NCI-H526 (cell line): Measurements from ENCODE around the gene NRAS.

ENCODE experiments used
- DNase-seq, 2 experiments: peaks; one replicate each; lab custom pipeline; 2025; lab: John Stamatoyannopoulos, UW

Gene NRAS

DNA sequence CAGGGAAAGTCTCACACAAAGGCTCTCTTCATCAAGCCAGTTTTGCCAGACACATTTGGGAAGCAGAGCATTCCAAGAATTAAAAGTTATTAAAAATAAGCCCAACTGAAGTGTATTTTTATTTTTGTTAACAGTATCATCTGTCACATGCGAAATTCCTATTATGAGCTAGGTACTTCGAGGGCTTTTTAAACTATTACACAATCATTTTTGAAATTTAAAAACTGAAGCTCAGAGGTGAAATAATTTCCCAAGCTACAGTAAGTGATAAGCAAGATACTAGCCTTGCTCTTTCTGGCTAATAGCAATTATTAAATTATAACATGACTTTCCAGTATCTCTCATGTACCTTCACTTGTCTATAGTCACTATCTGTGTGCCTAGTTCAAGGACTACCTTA lies 12.0 kb upstream of the NRAS start:
- DNase-seq: no peak

- DNase-seq: no peak
Observed at GRCh38 chr1:114725230-114725629, 8.7 kb upstream of the NRAS start.

DNA sequence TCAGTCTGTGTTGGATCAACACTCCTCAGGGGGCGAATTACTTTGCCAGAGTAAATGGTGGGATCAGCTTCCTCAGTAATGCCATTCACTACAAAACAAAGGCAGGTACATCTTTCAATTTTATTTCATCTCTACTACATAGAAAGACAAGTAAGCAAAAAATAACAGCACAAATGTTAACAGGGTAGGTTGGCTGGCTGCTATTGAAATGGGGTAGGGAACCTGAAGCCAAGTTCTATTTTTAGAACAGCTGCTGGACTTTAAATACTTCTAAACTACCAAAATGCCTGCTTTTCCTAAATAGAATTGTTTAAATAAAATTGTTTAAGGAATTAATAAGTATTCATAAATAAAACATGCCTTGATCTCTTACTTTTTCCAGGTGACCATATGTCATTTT lies 7.3 kb upstream of the NRAS start:
- no peak for DNase-seq

- DNase-seq: no peak
Observed at GRCh38 chr1:114723457-114723856, 6.9 kb upstream of the NRAS start.

- no peak for DNase-seq
Observed at GRCh38 chr1:114720492-114720891, 3.9 kb upstream of the NRAS start.

GRCh38 chr1:114719424-114719787 lies 2.8 kb upstream of the NRAS start:
- DNase-seq: no peak

DNA sequence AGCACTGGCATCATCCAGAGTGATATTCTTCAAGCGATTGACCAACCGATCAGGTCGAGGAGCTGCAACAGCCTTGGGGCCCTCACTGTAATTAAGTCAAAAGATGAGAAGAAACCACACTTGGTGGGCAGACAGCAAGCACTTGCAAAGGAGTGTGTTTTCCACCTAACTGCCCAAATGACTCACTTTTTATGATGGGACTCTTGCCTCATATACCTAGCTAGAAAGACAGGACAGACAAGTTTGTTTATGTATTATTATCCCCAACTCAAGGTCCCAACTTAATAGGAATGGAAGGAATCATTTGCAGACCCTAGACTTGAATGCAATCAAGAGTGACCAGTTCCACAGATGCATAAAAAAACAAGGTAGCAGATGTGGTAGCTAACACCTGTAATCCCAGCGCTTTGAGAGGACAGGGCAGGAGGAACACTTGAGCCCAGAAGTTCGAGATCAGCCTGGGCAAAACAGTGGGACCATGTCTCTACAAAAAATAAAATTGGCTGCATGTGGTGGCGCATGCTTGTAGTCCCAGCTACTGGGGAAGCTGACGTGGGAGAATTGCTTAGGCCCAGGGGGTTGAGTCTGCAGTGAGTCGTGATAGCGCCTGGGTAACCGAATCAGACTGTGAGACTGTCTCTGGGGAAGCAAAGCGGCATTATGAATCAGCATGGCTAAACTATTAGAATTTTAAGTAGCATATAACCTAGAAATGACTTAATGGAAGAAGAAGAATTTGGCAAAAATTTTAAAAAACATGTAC lies 2.3 kb upstream of the NRAS start:
- DNase-seq: no peak

- no peak for DNase-seq
Observed at GRCh38 chr1:114715952-114716303, 643 bp downstream of the NRAS start.

DNA sequence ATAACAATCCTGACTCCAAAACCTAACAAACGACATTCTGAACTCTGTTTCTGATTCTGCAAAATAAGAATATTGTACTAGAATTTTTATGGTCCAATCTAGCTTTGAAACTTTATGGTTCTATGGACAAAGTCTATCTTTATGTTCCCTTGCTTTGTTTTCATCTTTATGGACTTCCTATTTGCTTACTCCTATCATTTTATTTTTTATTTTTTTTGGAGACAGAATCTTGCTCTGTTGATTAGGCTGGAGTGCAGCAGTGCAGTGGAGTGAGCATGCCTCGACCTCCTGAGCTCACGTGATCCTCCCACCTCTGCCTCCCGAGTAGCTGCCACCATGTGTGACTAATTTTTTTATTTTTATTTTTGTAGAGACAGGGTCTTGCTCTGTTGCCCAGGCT lies 3.6 kb downstream of the NRAS start:
- DNase-seq: no peak

- no peak for DNase-seq
Observed at GRCh38 chr1:114710360-114710759, 6.2 kb downstream of the NRAS start.

DNA sequence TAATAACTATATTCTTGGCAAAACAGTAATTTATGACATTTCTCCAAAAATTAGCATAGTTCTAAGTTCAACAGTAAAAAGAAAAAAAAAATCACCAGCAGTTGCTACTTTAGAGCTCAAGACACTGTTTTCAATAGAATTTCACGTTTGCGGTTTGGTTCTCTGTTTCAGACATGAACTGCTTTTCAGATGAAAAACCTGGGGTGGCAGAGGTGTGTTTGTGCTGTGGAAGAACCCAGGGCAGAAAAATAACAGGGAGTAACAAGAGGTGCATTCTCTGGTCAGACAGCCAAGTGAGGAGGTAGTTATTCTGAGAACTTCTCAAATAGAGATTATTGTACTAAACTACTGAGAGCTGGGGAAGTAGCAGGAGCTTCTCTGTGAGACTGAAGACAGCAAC lies 9.0 kb downstream of the NRAS start:
- DNase-seq: no peak

GRCh38 chr1:114703242-114703641 lies 13.3 kb downstream of the NRAS start:
- no peak for DNase-seq

- no peak for DNase-seq
Observed at GRCh38 chr1:114702737-114703136, 13.8 kb downstream of the NRAS start.

DNA sequence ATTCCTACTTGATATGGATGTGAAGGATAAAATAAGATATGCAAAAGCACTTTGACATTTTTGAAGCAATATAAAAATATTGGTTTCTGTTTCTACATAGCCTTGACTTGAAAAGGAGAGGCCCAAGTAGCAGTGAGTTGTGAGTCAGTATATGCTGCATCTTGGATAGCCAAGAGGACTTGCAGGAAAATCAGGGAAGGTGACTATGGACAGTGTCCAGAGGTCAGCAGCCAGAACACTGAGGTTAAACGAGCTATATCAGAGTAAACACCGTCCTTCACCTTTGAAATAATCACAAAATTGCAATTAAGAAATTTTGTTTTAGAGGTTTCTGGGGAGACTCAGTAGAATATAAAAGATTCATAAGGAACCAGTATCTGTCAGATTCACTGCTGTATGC lies 14.6 kb downstream of the NRAS start:
- no peak for DNase-seq

- DNase-seq: no peak
Observed at GRCh38 chr1:114700036-114700600, 16.5 kb downstream of the NRAS start.

GRCh38 chr1:114696810-114697209 lies 19.8 kb downstream of the NRAS start:
- no peak for DNase-seq

GRCh38 chr1:114695430-114696058 lies 21.0 kb downstream of the NRAS start, which contains the start of gene AMPD1:
AMPD1 (minus strand) TSS chr1:114695546; CDS start chr1:114695471, 75 bp downstream.
- DNase-seq: no peak

- no peak for DNase-seq
Observed at GRCh38 chr1:114694540-114695310, 21.8 kb downstream of the NRAS start.

GRCh38 chr1:114692947-114693346 lies 23.6 kb downstream of the NRAS start:
- DNase-seq: no peak

DNA sequence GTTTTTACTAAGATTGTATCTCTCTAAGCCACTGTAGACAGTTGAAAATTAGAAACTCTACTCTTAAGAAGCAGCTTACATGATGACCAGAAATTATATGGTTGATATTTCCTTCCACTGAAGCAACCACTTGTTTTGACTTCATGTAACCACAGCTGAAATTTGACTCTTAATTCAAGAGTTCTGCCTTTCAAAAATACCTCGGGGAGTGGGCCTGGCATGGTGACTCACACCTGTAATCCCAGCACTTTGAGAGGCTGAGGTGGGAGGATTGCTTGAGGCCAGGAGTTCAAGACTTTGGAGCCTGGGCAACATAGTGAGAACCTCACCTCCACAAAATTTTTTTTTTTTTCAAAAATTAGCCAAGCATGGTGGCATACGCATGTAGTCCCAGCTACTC lies 25.5 kb downstream of the NRAS start:
- DNase-seq: no peak

DNA sequence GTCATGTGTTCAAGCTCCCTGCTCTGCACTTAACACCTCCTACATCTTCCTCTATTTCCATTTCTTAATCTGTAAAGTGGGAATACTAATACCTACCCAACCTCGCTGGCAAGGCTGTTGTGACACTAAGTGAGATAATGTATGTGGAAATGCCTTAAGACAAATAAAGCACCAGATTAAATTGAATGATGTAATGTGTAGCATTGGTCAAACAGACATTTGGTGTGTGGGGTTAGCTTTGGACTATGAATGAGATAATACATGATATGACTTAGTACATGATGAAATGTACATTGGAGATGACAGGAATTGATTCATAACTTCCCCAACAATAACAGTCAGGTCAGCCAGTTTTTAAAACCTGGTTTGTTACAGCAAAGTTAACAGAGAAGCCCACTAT lies 26.4 kb downstream of the NRAS start:
- DNase-seq: no peak

GRCh38 chr1:114688526-114688925 lies 28.0 kb downstream of the NRAS start:
- no peak for DNase-seq

DNA sequence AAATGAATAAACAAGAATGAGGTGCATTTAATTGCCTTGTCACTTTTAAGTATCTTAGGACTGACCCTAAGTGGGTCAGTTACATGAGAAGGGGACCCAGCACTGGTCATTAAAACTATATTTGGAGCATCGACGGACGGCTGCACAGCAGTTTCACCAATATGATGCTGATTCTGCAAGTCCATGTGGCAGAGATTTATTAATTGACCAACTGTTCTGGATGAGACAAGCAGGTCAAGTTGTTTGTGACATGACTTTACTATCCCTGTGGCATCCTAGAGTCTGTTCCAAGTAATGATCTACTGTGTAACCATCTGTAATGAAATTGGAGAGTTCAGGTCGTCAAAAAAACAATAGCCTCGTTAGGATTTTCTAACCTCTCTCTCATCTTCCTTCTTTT lies 30.7 kb downstream of the NRAS start:
- no peak for DNase-seq
